Measurements from ENCODE around the gene CCDC187.

CCDC187 gene

DNA sequence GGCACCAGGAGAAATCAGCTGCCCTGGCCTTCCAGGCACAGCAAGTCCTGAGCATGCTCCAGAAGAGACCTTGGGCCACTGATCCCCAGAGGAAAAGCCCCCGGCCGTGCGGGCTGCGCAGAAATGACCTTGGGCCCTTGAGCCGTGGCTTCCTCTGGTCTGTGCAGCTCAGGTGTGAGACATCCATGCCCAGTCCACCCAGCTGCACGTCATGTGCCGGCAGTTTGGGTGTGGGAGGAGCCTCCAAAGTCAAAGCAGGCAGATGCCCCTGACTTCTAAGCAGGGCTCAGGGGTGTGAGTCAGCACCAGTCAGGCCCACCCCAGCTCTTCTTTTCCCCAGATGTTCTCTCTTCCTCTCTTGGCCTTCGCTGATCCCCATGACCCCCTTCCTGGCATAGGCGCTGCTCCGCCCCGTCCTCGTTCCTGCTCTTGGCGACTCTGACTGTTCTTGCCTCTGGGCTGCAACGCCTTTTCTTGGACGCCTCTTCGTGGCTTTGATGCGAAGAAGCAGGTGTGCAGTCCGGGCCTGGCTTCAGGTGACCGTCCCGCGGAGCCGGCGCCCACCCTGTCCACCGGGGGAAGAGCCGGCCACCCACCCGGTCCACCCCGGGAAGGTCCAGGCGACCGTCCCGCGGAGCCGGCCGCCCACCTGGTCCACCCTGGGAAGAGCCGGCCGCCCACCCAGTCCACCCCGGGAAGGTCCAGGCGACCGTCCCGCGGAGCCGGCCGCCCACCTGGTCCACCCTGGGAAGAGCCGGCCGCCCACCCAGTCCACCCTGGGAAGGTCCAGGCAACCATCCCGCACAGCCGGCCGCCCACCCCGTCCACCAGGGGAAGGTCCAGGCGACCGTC lies 52.4 kb downstream of the CCDC187 start:
- Histone ChIP-seq H3K36me3 (ENCODE audit: control insufficient read depth, low read length) (no peaks in the 10 kb centered on the region), H3K79me2 (ENCODE audit: control insufficient read depth, low read length) (no peaks in the 10 kb centered on the region), H4K20me1 (ENCODE audit: control insufficient read depth, insufficient read depth, low read depth, low read length) (no peaks in the 10 kb centered on the region), H3K9me3 (ENCODE audit: control insufficient read depth, insufficient read depth, low read length) (no peaks in the 10 kb centered on the region), H3K27ac (ENCODE audit: low read depth, low read length) (no peak overlapping the region), H3K4me2 (ENCODE audit: low read length) (no peak overlapping the region), H3K4me1 (ENCODE audit: control insufficient read depth, low read length) (peaks cover 2% of the 10 kb centered on the region), H3K4me3 (ENCODE audit: low read length) (no peak overlapping the region), H3K27me3 (ENCODE audit: control insufficient read depth, low read length) (no peaks in the 10 kb centered on the region; the same call in 1 of the 2 replicates), H3K9me2 (replicated peaks; ENCODE audit: control insufficient read depth, low read length) (no peaks in the 10 kb centered on the region), H3F3A (ENCODE audit: control insufficient read depth, insufficient read depth) (no peaks in the 10 kb centered on the region)
- no peak for TF ChIP-seq EZH2phosphoT487 (IDR thresholded peaks at IDR 0.05; ENCODE audit: borderline replicate concordance, low read length)
- TF ChIP-seq, protein P1, sequence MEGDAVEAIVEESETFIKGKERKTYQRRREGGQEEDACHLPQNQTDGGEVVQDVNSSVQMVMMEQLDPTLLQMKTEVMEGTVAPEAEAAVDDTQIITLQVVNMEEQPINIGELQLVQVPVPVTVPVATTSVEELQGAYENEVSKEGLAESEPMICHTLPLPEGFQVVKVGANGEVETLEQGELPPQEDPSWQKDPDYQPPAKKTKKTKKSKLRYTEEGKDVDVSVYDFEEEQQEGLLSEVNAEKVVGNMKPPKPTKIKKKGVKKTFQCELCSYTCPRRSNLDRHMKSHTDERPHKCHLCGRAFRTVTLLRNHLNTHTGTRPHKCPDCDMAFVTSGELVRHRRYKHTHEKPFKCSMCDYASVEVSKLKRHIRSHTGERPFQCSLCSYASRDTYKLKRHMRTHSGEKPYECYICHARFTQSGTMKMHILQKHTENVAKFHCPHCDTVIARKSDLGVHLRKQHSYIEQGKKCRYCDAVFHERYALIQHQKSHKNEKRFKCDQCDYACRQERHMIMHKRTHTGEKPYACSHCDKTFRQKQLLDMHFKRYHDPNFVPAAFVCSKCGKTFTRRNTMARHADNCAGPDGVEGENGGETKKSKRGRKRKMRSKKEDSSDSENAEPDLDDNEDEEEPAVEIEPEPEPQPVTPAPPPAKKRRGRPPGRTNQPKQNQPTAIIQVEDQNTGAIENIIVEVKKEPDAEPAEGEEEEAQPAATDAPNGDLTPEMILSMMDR (IDR thresholded peaks at IDR 0.05; ENCODE audit: low read depth, low read length, poor library complexity, severe bottlenecking): no peak

DNA sequence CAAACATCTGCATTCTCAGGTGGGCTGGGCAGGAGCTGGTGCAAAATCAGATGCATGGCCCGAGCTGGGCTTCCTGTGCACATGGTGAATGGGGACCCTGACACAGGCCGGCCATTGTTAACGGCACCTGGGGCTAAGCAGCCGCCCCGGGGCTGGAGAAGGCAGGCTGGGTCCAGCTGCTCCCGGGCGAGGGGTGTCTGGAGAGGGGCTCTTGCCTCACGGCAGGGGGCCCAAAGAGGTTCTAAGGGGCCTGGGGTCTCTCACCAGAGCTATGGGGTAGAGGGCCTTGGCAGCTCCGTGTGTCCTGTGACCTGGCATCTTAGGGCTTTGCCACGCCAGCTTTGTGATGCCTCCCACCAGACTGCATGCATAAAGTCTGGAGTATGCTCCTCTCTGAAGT lies 53.2 kb downstream of the CCDC187 start:
- peaks cover 9% of the 10 kb centered on the region for H3K4me1 ChIP-seq (ENCODE audit: control insufficient read depth, low read length)
- H3K9me2 ChIP-seq (replicated peaks; ENCODE audit: control insufficient read depth, low read length): no peaks in the 10 kb centered on the region
- no peak overlapping the region for H3K4me2 ChIP-seq (ENCODE audit: low read length)
- H3K36me3 ChIP-seq (ENCODE audit: control insufficient read depth, low read length): no peaks in the 10 kb centered on the region
- no peak for TF ChIP-seq EZH2phosphoT487 (IDR thresholded peaks at IDR 0.05; ENCODE audit: borderline replicate concordance, low read length)
- TF ChIP-seq, protein P1 (IDR thresholded peaks at IDR 0.05; ENCODE audit: low read depth, low read length, poor library complexity, severe bottlenecking): no peak
- H3F3A ChIP-seq (ENCODE audit: control insufficient read depth, insufficient read depth): no peaks in the 10 kb centered on the region
- no peak overlapping the region for H3K4me3 ChIP-seq (ENCODE audit: low read length)
- H3K79me2 ChIP-seq (ENCODE audit: control insufficient read depth, low read length): no peaks in the 10 kb centered on the region
- H3K9me3 ChIP-seq (ENCODE audit: control insufficient read depth, insufficient read depth, low read length): no peaks in the 10 kb centered on the region
- H4K20me1 ChIP-seq (ENCODE audit: control insufficient read depth, insufficient read depth, low read depth, low read length): no peaks in the 10 kb centered on the region
- H3K27me3 ChIP-seq (ENCODE audit: control insufficient read depth, low read length): no peaks in the 10 kb centered on the region; the same call in 1 of the 2 replicates
- no peak overlapping the region for H3K27ac ChIP-seq (ENCODE audit: low read depth, low read length)

DNA sequence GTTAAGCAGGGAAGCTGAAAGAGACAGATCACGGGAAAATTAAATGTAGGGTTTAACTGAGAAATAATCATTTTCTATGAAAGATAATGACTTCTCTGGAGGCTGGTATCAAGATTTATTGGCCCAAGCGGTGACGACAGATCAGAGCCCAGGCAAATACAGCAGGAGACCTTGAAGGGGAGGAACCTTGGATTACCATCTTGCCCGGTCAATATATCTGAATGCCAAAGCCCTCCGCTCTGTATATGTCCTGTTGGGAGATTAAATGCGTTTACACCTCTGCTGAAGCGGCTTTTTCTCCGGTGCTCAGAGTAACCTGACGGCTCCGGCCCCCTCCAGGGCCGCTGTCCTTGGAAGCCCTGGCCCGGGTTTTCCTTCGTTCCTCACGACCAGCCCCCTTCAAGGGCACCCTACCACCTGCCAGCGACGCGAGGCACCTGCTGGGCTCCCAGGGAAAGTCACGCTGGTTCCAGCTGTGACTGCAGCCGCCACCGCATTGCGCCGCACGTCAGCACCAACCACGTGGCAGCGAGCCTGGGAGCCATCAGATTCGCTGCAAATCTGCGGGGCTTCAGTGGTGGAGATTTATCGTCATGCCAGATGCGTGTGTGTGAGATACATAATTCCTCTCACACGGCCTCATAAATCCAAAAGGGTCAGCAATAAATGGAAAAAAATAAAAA lies 53.9 kb downstream of the CCDC187 start:
- Histone ChIP-seq H3K27ac (ENCODE audit: low read depth, low read length) (no peak overlapping the region), H3K4me1 (ENCODE audit: control insufficient read depth, low read length) (peaks cover 9% of the 10 kb centered on the region)

More for the DNA sequence above, 53.9 kb downstream of the CCDC187 start:
- no peaks in the 10 kb centered on the region for H4K20me1 ChIP-seq (ENCODE audit: control insufficient read depth, insufficient read depth, low read depth, low read length)
- no peak overlapping the region for H3K4me3 ChIP-seq (ENCODE audit: low read length)
- H3K9me2 ChIP-seq (replicated peaks; ENCODE audit: control insufficient read depth, low read length): no peaks in the 10 kb centered on the region
- peaks cover 4% of the 10 kb centered on the region for H3K79me2 ChIP-seq (ENCODE audit: control insufficient read depth, low read length)
- no peaks in the 10 kb centered on the region; the same call in 1 of the 2 replicates for H3K27me3 ChIP-seq (ENCODE audit: control insufficient read depth, low read length)
- H3K36me3 ChIP-seq (ENCODE audit: control insufficient read depth, low read length): peaks cover 1% of the 10 kb centered on the region
- H3K4me2 ChIP-seq (ENCODE audit: low read length): no peak overlapping the region
- H3F3A ChIP-seq (ENCODE audit: control insufficient read depth, insufficient read depth): peaks cover under 1% of the 10 kb centered on the region
- TF ChIP-seq, protein P1 (IDR thresholded peaks at IDR 0.05; ENCODE audit: low read depth, low read length, poor library complexity, severe bottlenecking): no peak
- no peak for TF ChIP-seq EZH2phosphoT487 (IDR thresholded peaks at IDR 0.05; ENCODE audit: borderline replicate concordance, low read length)
- H3K9me3 ChIP-seq (ENCODE audit: control insufficient read depth, insufficient read depth, low read length): no peaks in the 10 kb centered on the region
